Activated B cell treated with CpG ODN at 0.5 μM for 24 hours (primary cell): ENCODE results near the gene ZNF217. TPM values are rescaled to one million over a fixed set of nuclear protein-coding genes. Genes with fewer than 3 reads are reported as not detected.

Experiments used
- ATAC-seq: fragments of 200-7000 bp; cut with Tn5 transposase; one replicate; pipeline ENCODE4 v1.10.0; 2021; ENCODE audit warnings: low read depth, mild to moderate bottlenecking, moderate library complexity
- CTCF ChIA-PET: fragments of 350-600 bp; sonication (Branson Sonifier 250); formaldehyde crosslinking; loops from one replicate; lab custom pipeline; 2021; ENCODE audit warnings: antibody characterized with exemption; lab: Charles Lee
- POLR2A ChIA-PET: fragments of 350-600 bp; sonication (Branson Sonifier 250); formaldehyde crosslinking; loops from one replicate; lab custom pipeline; 2021; ENCODE audit warnings: antibody characterized with exemption; lab: Charles Lee
- DNase-seq: peaks from one replicate; pipeline ENCODE4 v3.0.0; 2022
- H3K27ac Mint-ChIP-seq: one replicate; pipeline ENCODE4 v1.8.0; 2020; ENCODE audit warnings: mixed read lengths
- H3K27me3 Mint-ChIP-seq: one replicate; pipeline ENCODE4 v1.8.0; 2021; ENCODE audit warnings: mixed read lengths
- H3K36me3 Mint-ChIP-seq: one replicate; pipeline ENCODE4 v1.8.0; 2021; ENCODE audit warnings: low read depth, mixed read lengths
- H3K4me1 Mint-ChIP-seq: one replicate; pipeline ENCODE4 v1.8.0; 2021; ENCODE audit warnings: mixed read lengths
- H3K4me3 Mint-ChIP-seq: one replicate; pipeline ENCODE4 v1.8.0; 2020; ENCODE audit warnings: mild to moderate bottlenecking, mixed read lengths
- H3K9me3 Mint-ChIP-seq: one replicate; pipeline ENCODE4 v1.8.0; 2020; ENCODE audit warnings: mixed read lengths
- intact Hi-C: fragments of 100-400 bp; cut with micrococcal nuclease; formaldehyde crosslinking; loops from one replicate; pipeline ENCODE4 v1.15.1; 2024
- total RNA-seq: library from RNA; stranded (reverse); gene quantifications from 2 replicates; pipeline ENCODE4 v1.2.3, GENCODE V29; 2022
- TF ChIP-seq, protein P1 (sequence below): fragments of 200-600 bp; IDR thresholded peaks from one replicate; pipeline ENCODE4 v1.8.0; 2022; ENCODE audit warnings: antibody characterized with exemption, mild to moderate bottlenecking

Gene ZNF217
- total RNA-seq, 1 donor from 2014 or later, result 80.3 TPM

DNA sequence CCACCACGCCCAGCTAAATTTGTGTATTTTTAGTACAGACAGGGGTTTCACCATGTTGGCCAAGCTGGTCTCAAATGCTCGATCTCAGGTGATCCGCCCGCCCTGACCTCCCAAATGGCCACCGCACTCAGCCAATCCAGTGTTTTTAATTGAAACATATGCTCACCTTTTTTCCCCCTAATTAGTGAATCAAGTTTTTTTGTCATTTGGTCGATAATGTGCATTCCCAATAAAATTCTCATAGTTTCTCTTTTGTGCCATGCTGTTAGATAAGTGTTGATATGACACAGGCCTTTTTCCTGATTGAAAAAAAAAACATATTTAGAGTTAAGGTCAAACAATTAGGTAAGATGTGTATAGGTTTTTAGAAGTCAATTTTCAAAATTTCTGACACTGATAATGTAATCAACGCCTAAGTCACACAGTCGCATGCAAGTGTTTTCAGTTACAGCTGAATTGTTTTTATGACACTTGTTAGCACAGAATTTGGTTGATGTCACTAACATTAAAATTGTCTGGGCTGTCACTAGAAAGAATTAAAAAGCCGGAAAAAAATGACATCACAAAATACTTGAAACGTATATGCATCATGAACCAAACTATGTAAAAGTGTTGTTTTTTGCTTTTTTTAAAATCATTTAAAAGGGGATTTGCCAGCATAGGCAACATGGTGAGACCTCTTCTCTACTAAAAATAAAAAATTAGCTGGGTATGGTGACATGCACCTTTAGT lies 21.9 kb downstream of the ZNF217 start:
- Mint-ChIP-seq H3K9me3 (no peaks in the 10 kb centered on the region), H3K27ac (no peak overlapping the region), H3K27me3 (no peaks in the 10 kb centered on the region), H3K4me1 (peaks cover 17% of the 10 kb centered on the region), H3K36me3 (peaks cover 91% of the 10 kb centered on the region), H3K4me3 (no peak overlapping the region)
- ATAC-seq, result no peak
- no peak for DNase-seq
- CTCF ChIA-PET, result no interaction called here
- TF ChIP-seq, protein P1, sequence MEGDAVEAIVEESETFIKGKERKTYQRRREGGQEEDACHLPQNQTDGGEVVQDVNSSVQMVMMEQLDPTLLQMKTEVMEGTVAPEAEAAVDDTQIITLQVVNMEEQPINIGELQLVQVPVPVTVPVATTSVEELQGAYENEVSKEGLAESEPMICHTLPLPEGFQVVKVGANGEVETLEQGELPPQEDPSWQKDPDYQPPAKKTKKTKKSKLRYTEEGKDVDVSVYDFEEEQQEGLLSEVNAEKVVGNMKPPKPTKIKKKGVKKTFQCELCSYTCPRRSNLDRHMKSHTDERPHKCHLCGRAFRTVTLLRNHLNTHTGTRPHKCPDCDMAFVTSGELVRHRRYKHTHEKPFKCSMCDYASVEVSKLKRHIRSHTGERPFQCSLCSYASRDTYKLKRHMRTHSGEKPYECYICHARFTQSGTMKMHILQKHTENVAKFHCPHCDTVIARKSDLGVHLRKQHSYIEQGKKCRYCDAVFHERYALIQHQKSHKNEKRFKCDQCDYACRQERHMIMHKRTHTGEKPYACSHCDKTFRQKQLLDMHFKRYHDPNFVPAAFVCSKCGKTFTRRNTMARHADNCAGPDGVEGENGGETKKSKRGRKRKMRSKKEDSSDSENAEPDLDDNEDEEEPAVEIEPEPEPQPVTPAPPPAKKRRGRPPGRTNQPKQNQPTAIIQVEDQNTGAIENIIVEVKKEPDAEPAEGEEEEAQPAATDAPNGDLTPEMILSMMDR, result no peak
- POLR2A ChIA-PET, result no interaction called here
- intact Hi-C loops, result loop anchor here (10.0 kb wide), 1 partner anchor 157 kb away; no protein-coding TSS in a partner anchor

DNA sequence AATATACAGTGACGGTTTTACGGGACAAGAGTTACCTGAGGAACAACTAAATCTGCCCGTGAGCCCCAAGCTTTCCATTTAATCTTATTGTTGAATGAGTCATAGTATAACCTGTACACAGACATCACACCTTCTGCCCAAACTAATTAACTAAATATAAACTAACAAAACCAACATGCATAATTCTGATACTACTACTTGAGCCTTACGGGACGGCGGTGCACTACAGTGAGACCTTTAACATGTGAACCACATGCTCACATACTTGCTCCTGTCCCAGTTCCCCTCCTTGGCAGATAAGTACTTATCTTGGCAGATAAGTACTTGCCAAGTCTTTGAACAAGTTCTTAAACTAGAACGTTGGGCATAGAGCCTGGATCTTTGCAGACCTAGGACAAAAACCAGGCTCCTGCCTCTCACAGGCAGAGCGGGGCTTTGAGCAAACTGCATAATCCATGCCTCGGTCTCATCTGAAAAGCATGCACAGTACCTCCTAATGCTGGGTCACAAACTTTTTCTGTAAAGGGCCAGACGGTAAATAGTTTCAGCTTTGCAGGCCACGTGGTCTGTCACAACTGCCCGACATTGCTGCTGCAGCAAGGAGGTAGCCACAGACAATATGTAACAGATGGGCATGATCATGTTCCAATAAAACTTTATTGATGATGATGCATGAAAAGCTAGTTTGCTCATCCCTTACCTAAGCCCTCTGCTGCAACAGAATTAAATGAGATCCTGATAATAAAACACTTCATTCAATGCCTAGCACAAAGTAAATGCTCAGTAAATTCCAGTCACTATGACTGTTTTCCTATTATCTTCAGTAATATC lies 23.0 kb downstream of the ZNF217 start:
- H3K9me3 Mint-ChIP-seq, result no peaks in the 10 kb centered on the region
- TF ChIP-seq, protein P1, result no peak
- ChIA-PET POLR2A (no interaction called here), CTCF (no interaction called here)
- H3K36me3 Mint-ChIP-seq, result peaks cover 90% of the 10 kb centered on the region
- no peaks in the 10 kb centered on the region for H3K27me3 Mint-ChIP-seq
- intact Hi-C loops, result loop anchor here (10.0 kb wide), 1 partner anchor 156 kb away; no protein-coding TSS in a partner anchor
- H3K4me1 Mint-ChIP-seq, result peaks cover 17% of the 10 kb centered on the region
- DNase-seq (no peak), ATAC-seq (no peak)
- H3K4me3 Mint-ChIP-seq, result no peak overlapping the region
- no peak overlapping the region for H3K27ac Mint-ChIP-seq

- Mint-ChIP-seq H3K27me3 (no peaks in the 10 kb centered on the region), H3K27ac (peak overlapping the region; percentile 50), H3K36me3 (peaks cover 90% of the 10 kb centered on the region), H3K9me3 (no peaks in the 10 kb centered on the region), H3K4me3 (no peak overlapping the region), H3K4me1 (peaks cover 16% of the 10 kb centered on the region)
- ATAC-seq (no peak), DNase-seq (no peak)
- ChIA-PET CTCF (no interaction called here), POLR2A (no interaction called here)
- TF ChIP-seq, protein P1, result no peak
- intact Hi-C loops, result loop anchor here (10.0 kb wide), 1 partner anchor 155 kb away; no protein-coding TSS in a partner anchor
Observed at GRCh38 chr20:53569606-53570307, 23.9 kb downstream of the ZNF217 start.

GRCh38 chr20:53569005-53569404 lies 24.6 kb downstream of the ZNF217 start:
- Mint-ChIP-seq H3K9me3 (no peaks in the 10 kb centered on the region), H3K4me1 (peaks cover 16% of the 10 kb centered on the region), H3K4me3 (no peak overlapping the region), H3K27ac (no peak overlapping the region), H3K36me3 (peaks cover 85% of the 10 kb centered on the region), H3K27me3 (no peaks in the 10 kb centered on the region)
- ChIA-PET POLR2A (no interaction called here), CTCF (no interaction called here)
- ATAC-seq (no peak), DNase-seq (no peak)
- TF ChIP-seq, protein P1, result no peak
- intact Hi-C loops, result no loop called here
